ENCODE measurements around the gene RERE. TPM values are rescaled to one million over a fixed set of nuclear protein-coding genes. Genes with fewer than 3 reads are reported as not detected.

RERE gene
- total and polyA plus RNA-seq, 2 donors (not counting 3 experiments of a cell fraction or from before 2014, with no cell fraction given): 14.1 to 113 TPM

GRCh38 chr1:8660411-8660828 lies 157.0 kb downstream of the RERE start:
- peak overlapping the region; percentile 70 for H3K27ac ChIP-seq (ENCODE audit: insufficient read depth, low read depth, low read length)
- peak; percentile 85 for FAIRE-seq
- no peak overlapping the region for H3K4me3 ChIP-seq (replicated peaks in 1 of 3; ENCODE audit: insufficient read depth in 1 of 3, low read depth in 1 of 3, low read length in 3 of 3)
- peak overlapping the region; percentile 2 for H3K4me2 ChIP-seq (ENCODE audit: insufficient read depth, low read length)
- peaks cover 2% of the 10 kb centered on the region for H4K20me1 ChIP-seq (replicated peaks; ENCODE audit: control insufficient read depth, extremely low read depth, insufficient read depth, low read length)
- dilution Hi-C loops (cut with MboI; ENCODE audit: extremely low pct_ligation_motif_present, low sequenced_read_pairs): no loop called here
- ChIA-PET CTCF (interaction anchor here (0.7 to 4.0 kb wide), 16 partner anchors 8 to 189 kb away, joined by 3 to 40 read pairs (median 5); no protein-coding TSS in a partner anchor), POLR2A (interaction anchor here (1.0 kb wide), 1 partner anchor 13 kb away, joined by 8 read pairs; no protein-coding TSS in a partner anchor)
- BruUV-seq (replicated peaks): no TSS peak
- no peak overlapping the region for H3K9ac ChIP-seq (replicated peaks; ENCODE audit: extremely low read depth, insufficient read depth, low read length)
- H3K79me2 ChIP-seq (ENCODE audit: control insufficient read depth, insufficient read depth, low read length): peaks cover 63% of the 10 kb centered on the region
- H3K27me3 ChIP-seq (ENCODE audit: control insufficient read depth in 2 of 2, insufficient read depth in 2 of 2, low read length in 2 of 2): no peaks in the 10 kb centered on the region
- no peak overlapping the region for H2AFZ ChIP-seq (ENCODE audit: low read depth, low read length)
- intact Hi-C loops (cut with micrococcal nuclease): loop anchor here (2.0 to 5.0 kb wide), 3 partner anchors 14 to 157 kb away; partner anchors contain the start of gene RERE
- TF ChIP-seq MAX (IDR thresholded peaks at IDR 0.05; ENCODE audit: insufficient read depth, insufficient read length) (no peak), JUN (IDR thresholded peaks at IDR 0.05; ENCODE audit: borderline replicate concordance, insufficient read depth, insufficient read length, low read depth) (peak; percentile 39), FOS (IDR thresholded peaks at IDR 0.05; ENCODE audit: borderline replicate concordance, insufficient read depth, low read length) (peak; percentile 82), POLR2AphosphoS5 (IDR thresholded peaks at IDR 0.05; ENCODE audit: insufficient read depth, low read depth, low read length) (no peak)
- H3K9me1 ChIP-seq (replicated peaks; ENCODE audit: control insufficient read depth, extremely low read depth, insufficient read depth, low read length): no peaks in the 10 kb centered on the region
- peaks cover 34% of the 10 kb centered on the region for H3K4me1 ChIP-seq (ENCODE audit: control insufficient read depth, extremely low read depth, insufficient read depth, low read length)
- no peaks in the 10 kb centered on the region for H3K9me3 ChIP-seq (replicated peaks; ENCODE audit: control insufficient read depth, insufficient read depth, low read length)
- peak; percentile 92 for DNase-seq (ENCODE audit: low read depth, low spot score)
- no peaks in the 10 kb centered on the region for H3K36me3 ChIP-seq (ENCODE audit: control insufficient read depth in 2 of 2, extremely low read depth in 1 of 2, insufficient read depth in 2 of 2, low read length in 2 of 2)

GRCh38 chr1:8659593-8659992 lies 157.8 kb downstream of the RERE start:
- DNase-seq (ENCODE audit: low read depth, low spot score) (no peak), FAIRE-seq (no peak)
- intact Hi-C loops (cut with micrococcal nuclease) (no loop called here), dilution Hi-C loops (cut with MboI; ENCODE audit: extremely low pct_ligation_motif_present, low sequenced_read_pairs) (no loop called here)
- no peak overlapping the region for H3K4me2 ChIP-seq (ENCODE audit: insufficient read depth, low read length)
- H3K27ac ChIP-seq (ENCODE audit: insufficient read depth, low read depth, low read length): no peak overlapping the region
- no peak overlapping the region for H3K4me3 ChIP-seq (replicated peaks in 1 of 3; ENCODE audit: insufficient read depth in 1 of 3, low read depth in 1 of 3, low read length in 3 of 3)
- H2AFZ ChIP-seq (ENCODE audit: low read depth, low read length): no peak overlapping the region
- CTCF ChIA-PET: interaction anchor here (1.0 to 4.0 kb wide), 7 partner anchors 9 to 98 kb away, joined by 3 to 40 read pairs (median 6); no protein-coding TSS in a partner anchor
- peaks cover 54% of the 10 kb centered on the region for H3K79me2 ChIP-seq (ENCODE audit: control insufficient read depth, insufficient read depth, low read length)
- H3K9me1 ChIP-seq (replicated peaks; ENCODE audit: control insufficient read depth, extremely low read depth, insufficient read depth, low read length): no peaks in the 10 kb centered on the region
- H3K9me3 ChIP-seq (replicated peaks; ENCODE audit: control insufficient read depth, insufficient read depth, low read length): no peaks in the 10 kb centered on the region
- no peaks in the 10 kb centered on the region for H3K36me3 ChIP-seq (ENCODE audit: control insufficient read depth in 2 of 2, extremely low read depth in 1 of 2, insufficient read depth in 2 of 2, low read length in 2 of 2)
- peaks cover 34% of the 10 kb centered on the region for H3K4me1 ChIP-seq (ENCODE audit: control insufficient read depth, extremely low read depth, insufficient read depth, low read length)
- no TSS peak for BruUV-seq (replicated peaks)
- POLR2A ChIA-PET: no interaction called here
- H3K27me3 ChIP-seq (ENCODE audit: control insufficient read depth in 2 of 2, insufficient read depth in 2 of 2, low read length in 2 of 2): no peaks in the 10 kb centered on the region
- no peak overlapping the region for H3K9ac ChIP-seq (replicated peaks; ENCODE audit: extremely low read depth, insufficient read depth, low read length)
- H4K20me1 ChIP-seq (replicated peaks; ENCODE audit: control insufficient read depth, extremely low read depth, insufficient read depth, low read length): peaks cover 2% of the 10 kb centered on the region
- no peak for TF ChIP-seq MAX (IDR thresholded peaks at IDR 0.05; ENCODE audit: insufficient read depth, insufficient read length)
- no peak for TF ChIP-seq POLR2AphosphoS5 (IDR thresholded peaks at IDR 0.05; ENCODE audit: insufficient read depth, low read depth, low read length)
- TF ChIP-seq CTCF (IDR thresholded peaks at IDR 0.05; ENCODE audit: extremely low read depth in 1 of 2, insufficient read depth in 1 of 2, low read depth in 1 of 2, low read length in 2 of 2): no peak
- no peak for TF ChIP-seq JUN (IDR thresholded peaks at IDR 0.05; ENCODE audit: borderline replicate concordance, insufficient read depth, insufficient read length, low read depth)
